ENCODE data around the gene ANXA1.

- TF ChIP-seq CTCF (IDR thresholded peaks at IDR 0.05) = no peak
- no peak for TF ChIP-seq POLR2A (IDR thresholded peaks at IDR 0.05)
Observed at GRCh38 chr9:73149371-73150067, 2.1 kb upstream of the ANXA1 start.

Data from body of pancreas (tissue), 4 donors.